RCC 7860 (cell line): ENCODE data around the gene HLTF.
"Not testable (repeated sequence)": the region's sequence is repeated elsewhere in the genome, so short reads cannot be mapped to it uniquely, and the experiment has no call there.

Experiments
- DNase-seq: peaks from one replicate; pipeline ENCODE4 v3.0.0-alpha.2; 2015; ENCODE audit warnings: low spot score
- FAIRE-seq: peaks from 2 replicates; lab custom pipeline; 2012; peaks lifted over from hg19 to GRCh38; lab: Jason Lieb, UNC

Gene HLTF

GRCh38 chr3:149086232-149086988, at the start of gene HLTF:
Gene HLTF, minus strand, starts transcription at chr3:149086533. Its CDS starts 197 bp downstream, at chr3:149086336.
- peak; percentile 94 for DNase-seq
- FAIRE-seq = peak; percentile 48

- DNase-seq (peak; percentile 52), FAIRE-seq (peak; percentile 73)
Measured at GRCh38 chr3:149134575-149134974, 48.2 kb upstream of the HLTF start.

GRCh38 chr3:149131589-149131988, 45.3 kb upstream of the HLTF start:
- FAIRE-seq (peak; percentile 50), DNase-seq (no peak)

- FAIRE-seq (peak; percentile 40), DNase-seq (peak; percentile 87)
Measured at GRCh38 chr3:149129326-149130205, 43.2 kb upstream of the HLTF start, which contains the start of gene HPS3. Gene HPS3, plus strand, starts transcription at chr3:149129638. Its CDS starts 86 bp downstream, at chr3:149129724.

- DNase-seq = no peak
- no peak for FAIRE-seq
Measured at GRCh38 chr3:149128821-149129220, 42.5 kb upstream of the HLTF start.

- FAIRE-seq = no peak
- DNase-seq = no peak
Measured at GRCh38 chr3:149122721-149123578, 36.6 kb upstream of the HLTF start.

GRCh38 chr3:149120051-149120972, 34.0 kb upstream of the HLTF start:
- FAIRE-seq (peak; percentile 74), DNase-seq (peak; percentile 64)

GRCh38 chr3:149119466-149119865, 33.1 kb upstream of the HLTF start:
- FAIRE-seq = no peak
- DNase-seq = no peak

- FAIRE-seq (no peak), DNase-seq (no peak)
Measured at GRCh38 chr3:149118724-149119123, 32.4 kb upstream of the HLTF start.

- FAIRE-seq (no peak), DNase-seq (no peak)
Measured at GRCh38 chr3:149115114-149115513, 28.8 kb upstream of the HLTF start.

- no peak for DNase-seq
Measured at GRCh38 chr3:149114458-149114857, 28.1 kb upstream of the HLTF start.

GRCh38 chr3:149104484-149104883, 18.2 kb upstream of the HLTF start:
- no peak for DNase-seq
- no peak for FAIRE-seq

More at GRCh38 chr3:149114458-149114857, 28.1 kb upstream of the HLTF start:
- FAIRE-seq = no peak

GRCh38 chr3:149101641-149102040, 15.3 kb upstream of the HLTF start:
- FAIRE-seq (no peak), DNase-seq (no peak)

GRCh38 chr3:149101154-149101553, 14.8 kb upstream of the HLTF start:
- FAIRE-seq = no peak
- DNase-seq = no peak

- not testable (repeated sequence) for FAIRE-seq, DNase-seq
Measured at GRCh38 chr3:149097987-149098386, 11.7 kb upstream of the HLTF start.

- no peak for DNase-seq
- no peak for FAIRE-seq
Measured at GRCh38 chr3:149095487-149095886, 9.2 kb upstream of the HLTF start.

GRCh38 chr3:149091983-149092382, 5.7 kb upstream of the HLTF start:
- DNase-seq (no peak), FAIRE-seq (no peak)

- no peak for FAIRE-seq
- DNase-seq = no peak
Measured at GRCh38 chr3:149090907-149091306, 4.6 kb upstream of the HLTF start.

- DNase-seq = no peak
- FAIRE-seq = no peak
Measured at GRCh38 chr3:149090461-149090860, 4.1 kb upstream of the HLTF start.

GRCh38 chr3:149089395-149089794, 3.1 kb upstream of the HLTF start:
- no peak for FAIRE-seq
- DNase-seq = no peak
